ENCODE measurements around the gene DIP2C.

- TF ChIP-seq TAF1 (IDR thresholded peaks at IDR 0.05; ENCODE audit: borderline replicate concordance, low read depth, low read length) = no peak
- no peak for TF ChIP-seq POLR2AphosphoS5 (IDR thresholded peaks at IDR 0.05; ENCODE audit: low read depth, low read length)
These were observed 54.2 kb downstream of the DIP2C start for GRCh38 chr10:635088-635861.

Measured in GM12892 (cell line).